BE2C (cell line): Measurements from ENCODE around the gene TAS2R46.

Source experiments
- DNase-seq: peaks from one replicate; pipeline ENCODE4 v3.0.0-alpha.2; 2020
- H3K27me3 ChIP-seq: fragments of 250-450 bp; sonication (Bioruptor Pico); 2 replicates; pipeline ENCODE4 v1.5.1; 2020; ENCODE audit warnings: mild to moderate bottlenecking
- H3K36me3 ChIP-seq: fragments of 250-450 bp; sonication (Bioruptor Pico); 2 replicates; pipeline ENCODE4 v1.5.1; 2020; ENCODE audit warnings: mild to moderate bottlenecking
- H3K4me1 ChIP-seq: fragments of 250-450 bp; sonication (Bioruptor Pico); 2 replicates; pipeline ENCODE4 v1.5.1; 2020
- H3K4me3 ChIP-seq: 2 replicates; pipeline ENCODE4 v1.5.1; 2011; ENCODE audit warnings: low read depth, low read length
- H3K9me3 ChIP-seq: fragments of 250-450 bp; sonication (Bioruptor Pico); 2 replicates; pipeline ENCODE4 v1.5.1; 2020
- TF ChIP-seq, protein P1 (sequence below): IDR thresholded peaks from 2 replicates; pipeline ENCODE4 v1.5.1; 2012; ENCODE audit warnings: mild to moderate bottlenecking, low read depth, low read length

The TAS2R46 gene

DNA sequence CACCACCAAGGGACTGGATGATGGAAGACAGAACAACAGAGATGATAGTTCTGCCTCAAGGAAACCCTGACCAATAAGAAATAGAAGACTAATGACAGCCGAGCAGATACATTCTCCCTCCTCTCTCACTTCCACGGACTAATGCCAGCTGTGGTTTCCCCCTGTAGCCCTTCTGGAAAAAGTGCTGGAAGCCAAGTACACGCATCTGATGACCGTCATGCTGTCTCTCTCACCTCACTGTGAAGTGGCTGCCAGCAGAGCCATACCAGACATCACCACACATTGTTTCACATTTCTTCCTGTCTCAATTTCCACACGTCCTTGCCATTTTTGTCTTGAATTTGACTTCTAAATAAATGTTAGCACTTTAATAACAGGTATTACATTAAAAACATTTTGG lies 27.2 kb upstream of the TAS2R46 start:
- TF ChIP-seq, protein P1, sequence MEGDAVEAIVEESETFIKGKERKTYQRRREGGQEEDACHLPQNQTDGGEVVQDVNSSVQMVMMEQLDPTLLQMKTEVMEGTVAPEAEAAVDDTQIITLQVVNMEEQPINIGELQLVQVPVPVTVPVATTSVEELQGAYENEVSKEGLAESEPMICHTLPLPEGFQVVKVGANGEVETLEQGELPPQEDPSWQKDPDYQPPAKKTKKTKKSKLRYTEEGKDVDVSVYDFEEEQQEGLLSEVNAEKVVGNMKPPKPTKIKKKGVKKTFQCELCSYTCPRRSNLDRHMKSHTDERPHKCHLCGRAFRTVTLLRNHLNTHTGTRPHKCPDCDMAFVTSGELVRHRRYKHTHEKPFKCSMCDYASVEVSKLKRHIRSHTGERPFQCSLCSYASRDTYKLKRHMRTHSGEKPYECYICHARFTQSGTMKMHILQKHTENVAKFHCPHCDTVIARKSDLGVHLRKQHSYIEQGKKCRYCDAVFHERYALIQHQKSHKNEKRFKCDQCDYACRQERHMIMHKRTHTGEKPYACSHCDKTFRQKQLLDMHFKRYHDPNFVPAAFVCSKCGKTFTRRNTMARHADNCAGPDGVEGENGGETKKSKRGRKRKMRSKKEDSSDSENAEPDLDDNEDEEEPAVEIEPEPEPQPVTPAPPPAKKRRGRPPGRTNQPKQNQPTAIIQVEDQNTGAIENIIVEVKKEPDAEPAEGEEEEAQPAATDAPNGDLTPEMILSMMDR, result no peak
- H3K4me3 ChIP-seq, result no peak overlapping the region

DNA sequence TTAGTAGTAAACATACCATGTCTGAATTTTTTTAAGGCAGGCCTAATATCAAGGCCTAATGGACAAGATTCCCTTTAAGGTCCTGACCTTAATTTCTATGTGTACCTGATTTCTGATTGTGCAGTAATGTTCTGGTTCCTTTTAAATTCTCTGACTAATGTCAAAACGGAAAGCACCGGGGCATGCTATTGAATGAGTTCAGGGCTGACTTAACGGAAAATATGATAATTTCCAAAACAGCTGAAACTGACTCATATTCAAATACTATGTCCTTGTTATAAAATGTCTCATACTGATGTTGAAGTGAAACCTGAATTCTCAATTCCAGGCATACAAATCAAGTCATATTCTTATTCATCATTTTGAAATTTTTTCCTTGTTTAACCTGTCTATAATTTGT lies 23.3 kb upstream of the TAS2R46 start:
- no peaks in the 10 kb centered on the region for H3K4me1 ChIP-seq
- H3K27me3 ChIP-seq, result no peaks in the 10 kb centered on the region
- no peaks in the 10 kb centered on the region for H3K36me3 ChIP-seq
- no peaks in the 10 kb centered on the region for H3K9me3 ChIP-seq
- H3K4me3 ChIP-seq, result no peak overlapping the region
- DNase-seq, result no peak
- TF ChIP-seq, protein P1, result no peak

More for the DNA sequence above, 27.2 kb upstream of the TAS2R46 start:
- H3K9me3 ChIP-seq, result no peaks in the 10 kb centered on the region
- no peak for DNase-seq
- no peaks in the 10 kb centered on the region for H3K27me3 ChIP-seq
- H3K36me3 ChIP-seq, result no peaks in the 10 kb centered on the region
- no peaks in the 10 kb centered on the region for H3K4me1 ChIP-seq

DNA sequence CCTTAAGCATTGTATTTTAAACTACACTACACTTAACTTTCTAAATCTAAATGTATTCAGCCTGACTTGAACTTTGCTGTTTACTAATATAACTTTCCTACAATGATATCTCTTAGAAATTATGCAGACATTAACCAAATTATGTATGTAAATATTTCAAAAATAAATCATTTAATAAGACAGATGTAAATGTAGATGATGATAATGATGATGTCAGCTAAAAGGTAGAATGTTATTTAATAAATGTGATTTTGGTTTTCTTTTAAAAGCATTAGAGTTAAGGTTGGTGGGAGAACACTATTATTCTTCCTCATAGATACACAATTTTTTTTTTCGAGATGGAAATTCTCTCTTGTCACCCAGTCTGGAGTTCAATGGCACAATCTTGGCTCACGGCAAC lies 19.9 kb upstream of the TAS2R46 start:
- TF ChIP-seq, protein P1, result no peak
- no peak for DNase-seq
- H3K36me3 ChIP-seq, result no peaks in the 10 kb centered on the region
- H3K9me3 ChIP-seq, result no peaks in the 10 kb centered on the region
- no peaks in the 10 kb centered on the region for H3K4me1 ChIP-seq
- no peak overlapping the region for H3K4me3 ChIP-seq
- H3K27me3 ChIP-seq, result no peaks in the 10 kb centered on the region

DNA sequence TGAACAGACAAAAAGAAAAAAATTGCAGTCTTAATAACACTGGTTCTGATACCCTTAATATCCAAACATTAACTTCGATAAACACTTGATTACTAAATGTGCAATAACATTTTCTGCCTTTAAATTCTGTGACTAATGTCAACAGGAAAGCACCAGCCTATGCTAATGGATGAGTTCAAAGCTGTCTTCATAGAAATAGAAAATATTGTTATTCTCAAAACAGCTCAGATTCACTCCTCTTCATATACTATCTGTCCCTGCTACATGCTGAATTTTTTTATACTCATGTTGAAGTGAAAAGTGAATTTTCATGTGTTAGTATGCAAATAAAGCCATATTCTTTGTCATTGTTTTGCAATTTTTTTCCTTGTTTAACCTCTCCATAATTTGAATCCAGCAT lies 16.2 kb upstream of the TAS2R46 start:
- H3K4me3 ChIP-seq, result no peak overlapping the region
- no peaks in the 10 kb centered on the region for H3K36me3 ChIP-seq
- TF ChIP-seq, protein P1, result no peak
- H3K4me1 ChIP-seq, result no peaks in the 10 kb centered on the region
- no peaks in the 10 kb centered on the region for H3K27me3 ChIP-seq
- H3K9me3 ChIP-seq, result no peaks in the 10 kb centered on the region
- DNase-seq, result no peak

DNA sequence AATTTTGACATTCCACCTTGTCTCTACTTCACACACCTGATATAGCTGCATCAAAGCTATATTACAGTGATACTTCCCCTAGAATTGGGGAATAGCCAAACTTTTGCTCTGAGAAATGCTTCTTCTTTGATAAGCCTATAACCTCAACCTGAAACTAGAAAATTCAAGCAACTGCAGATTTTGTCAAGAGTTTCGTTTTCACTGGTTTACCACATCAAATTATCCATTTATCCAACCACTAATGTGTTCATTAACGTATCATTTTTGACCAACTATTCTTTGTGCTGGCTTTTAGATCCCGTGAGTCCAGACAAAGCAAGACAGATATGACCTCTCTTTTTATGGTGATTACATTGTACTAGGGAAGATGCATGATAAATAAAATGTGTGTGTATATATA lies 13.5 kb upstream of the TAS2R46 start:
- TF ChIP-seq, protein P1, result no peak

DNA sequence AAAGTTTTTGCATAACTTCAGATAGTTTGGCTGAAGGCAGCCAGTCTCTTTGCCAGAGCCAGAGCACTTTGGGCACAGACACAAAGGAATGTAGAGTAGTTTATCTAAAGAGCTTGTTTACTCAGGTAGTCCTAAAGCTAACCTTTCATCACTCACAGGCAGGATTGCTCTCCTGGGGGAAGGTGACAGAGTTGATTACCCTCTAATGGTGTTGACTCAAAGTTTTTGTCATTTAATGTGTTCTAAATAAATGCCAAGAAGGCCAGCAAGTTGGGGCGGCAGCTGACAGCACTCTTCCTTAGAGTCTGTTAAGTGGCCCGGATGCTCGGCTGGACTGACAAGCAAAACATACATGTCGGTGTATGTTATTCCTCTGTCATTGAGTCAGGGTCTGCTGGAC lies 9.3 kb upstream of the TAS2R46 start:
- TF ChIP-seq, protein P1, result no peak
- no peak for DNase-seq
- no peak overlapping the region for H3K4me3 ChIP-seq
- no peaks in the 10 kb centered on the region for H3K36me3 ChIP-seq
- H3K9me3 ChIP-seq, result no peaks in the 10 kb centered on the region
- H3K4me1 ChIP-seq, result no peaks in the 10 kb centered on the region
- no peaks in the 10 kb centered on the region for H3K27me3 ChIP-seq

More for the DNA sequence above, 13.5 kb upstream of the TAS2R46 start:
- Histone ChIP-seq H3K27me3 (no peaks in the 10 kb centered on the region), H3K4me3 (no peak overlapping the region), H3K36me3 (no peaks in the 10 kb centered on the region), H3K4me1 (no peaks in the 10 kb centered on the region), H3K9me3 (no peaks in the 10 kb centered on the region)
- DNase-seq, result no peak
